ENCODE data around the gene TYW1. TPM values are rescaled to one million over a fixed set of nuclear protein-coding genes. Genes with fewer than 3 reads are reported as not detected.
"Not testable (repeated sequence)": the region's sequence is repeated elsewhere in the genome, so short reads cannot be mapped to it uniquely, and the experiment has no call there.

Gene TYW1
- total and polyA plus RNA-seq, 2 of the 8 experiments (the other 6 are each of a cell fraction or from before 2014, with no cell fraction given) = 8.8 to 16.2 TPM

GRCh38 chr7:67156064-67156463 is 159.4 kb downstream of the TYW1 start:
- H2BK5ac ChIP-seq (ENCODE audit: low read depth, low read length); H3K79me2 ChIP-seq (ENCODE audit: control insufficient read depth in 1 of 2, insufficient read depth in 2 of 2, low read length in 2 of 2); FAIRE-seq; H3K4me1 ChIP-seq (replicated peaks in 1 of 4; ENCODE audit: control insufficient read depth in 3 of 4, insufficient read depth in 4 of 4, low read length in 3 of 4); H3K27ac ChIP-seq (ENCODE audit: low read depth, low read length); H4K8ac ChIP-seq (ENCODE audit: extremely low read depth, insufficient read depth, low read length); H3K4ac ChIP-seq (replicated peaks; ENCODE audit: insufficient read length, low read depth, low read length); H2BK15ac ChIP-seq (ENCODE audit: low read length); H2BK12ac ChIP-seq (ENCODE audit: low read depth, low read length); H3K79me1 ChIP-seq (ENCODE audit: low read depth, low read length); H3K9ac ChIP-seq (replicated peaks in 1 of 4; ENCODE audit: extremely low read depth in 1 of 4, low read depth in 3 of 4, low read length in 3 of 4); H3K23me2 ChIP-seq (ENCODE audit: low read depth, low read length); H3K36me3 ChIP-seq (ENCODE audit: control insufficient read depth in 2 of 4, insufficient read depth in 4 of 4, low read length in 3 of 4); H3K23ac ChIP-seq (ENCODE audit: insufficient read length); H3K27me3 ChIP-seq (replicated peaks in 1 of 4; ENCODE audit: control insufficient read depth in 3 of 4, extremely low read depth in 1 of 4, insufficient read depth in 3 of 4, low read length in 3 of 4); H2BK120ac ChIP-seq (replicated peaks; ENCODE audit: low read depth, low read length); POLR2A ChIA-PET (ENCODE audit: partially characterized antibody); H3K4me3 ChIP-seq (ENCODE audit: extremely low read depth in 1 of 4, insufficient read depth in 2 of 4, low read depth in 3 of 4, low read length in 4 of 4); H3K14ac ChIP-seq (ENCODE audit: insufficient read length); H2AFZ ChIP-seq (ENCODE audit: low read length); CTCF ChIA-PET (ENCODE audit: partially characterized antibody); H3K18ac ChIP-seq (ENCODE audit: extremely low read depth, low read length); H2AK5ac ChIP-seq (ENCODE audit: low read depth, low read length); H4K5ac ChIP-seq (ENCODE audit: insufficient read length, low read depth, low read length); H3K9me3 ChIP-seq (ENCODE audit: insufficient read depth in 2 of 2, low read depth in 1 of 2, low read length in 1 of 2); H2BK20ac ChIP-seq (ENCODE audit: low read length); H4K20me1 ChIP-seq (replicated peaks in 1 of 2; ENCODE audit: control insufficient read depth in 1 of 2, insufficient read depth in 2 of 2, low read length in 2 of 2); DNase-seq (ENCODE audit: low read depth in 1 of 2, low spot score in 2 of 2); H3K4me2 ChIP-seq (ENCODE audit: insufficient read depth in 1 of 2, low read depth in 2 of 2, low read length in 2 of 2); H4K91ac ChIP-seq (replicated peaks; ENCODE audit: insufficient read length, low read length); H3K56ac ChIP-seq (replicated peaks; ENCODE audit: insufficient read length, low read depth, low read length): not testable (repeated sequence)
- WGBS, 2 experiments (ENCODE audit: extremely low coverage in 1 of 2, insufficient coverage in 1 of 2, insufficient read length in 1 of 2, insufficient replicate concordance in 2 of 2, low coverage in 1 of 2, low lambda C conversion rate in 2 of 2, missing lambda C conversion rate in 1 of 2) = 83% methylated on average over 7 of the region's 7 CpGs; no CpG with 5 or more reads in 1 of the 2 experiments

DNA sequence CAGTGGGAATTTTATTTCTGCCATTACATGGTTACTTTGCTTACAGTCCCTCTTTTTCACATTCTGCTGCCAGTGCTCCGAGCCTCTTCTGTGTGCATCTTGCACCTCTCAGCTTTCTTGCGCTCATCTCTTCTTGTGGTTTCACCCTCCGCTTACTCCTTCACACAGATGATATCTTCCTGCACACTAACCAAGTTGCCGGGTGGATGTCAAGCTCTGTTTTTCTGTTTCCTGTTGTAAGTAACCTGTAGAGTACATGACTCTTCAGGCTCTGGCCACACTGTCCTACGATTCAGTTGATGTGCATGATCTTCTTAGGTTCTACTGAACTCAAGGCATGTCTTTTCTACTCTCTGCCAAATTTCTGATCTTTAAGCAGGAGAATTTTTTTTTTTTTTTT is 166.7 kb downstream of the TYW1 start:
- H2BK20ac ChIP-seq (ENCODE audit: low read length); H2BK15ac ChIP-seq (ENCODE audit: low read length); H3K79me2 ChIP-seq (ENCODE audit: control insufficient read depth in 1 of 2, insufficient read depth in 2 of 2, low read length in 2 of 2); H3K9me3 ChIP-seq (ENCODE audit: insufficient read depth in 2 of 2, low read depth in 1 of 2, low read length in 1 of 2); H4K91ac ChIP-seq (replicated peaks; ENCODE audit: insufficient read length, low read length); CTCF ChIA-PET (ENCODE audit: partially characterized antibody); H3K4me2 ChIP-seq (ENCODE audit: insufficient read depth in 1 of 2, low read depth in 2 of 2, low read length in 2 of 2); H3K56ac ChIP-seq (replicated peaks; ENCODE audit: insufficient read length, low read depth, low read length); H3K9ac ChIP-seq (replicated peaks in 1 of 4; ENCODE audit: extremely low read depth in 1 of 4, low read depth in 3 of 4, low read length in 3 of 4); H4K5ac ChIP-seq (ENCODE audit: insufficient read length, low read depth, low read length); H2BK120ac ChIP-seq (replicated peaks; ENCODE audit: low read depth, low read length); DNase-seq (ENCODE audit: low read depth in 1 of 2, low spot score in 2 of 2); H4K20me1 ChIP-seq (replicated peaks in 1 of 2; ENCODE audit: control insufficient read depth in 1 of 2, insufficient read depth in 2 of 2, low read length in 2 of 2); H3K23ac ChIP-seq (ENCODE audit: insufficient read length); H3K79me1 ChIP-seq (ENCODE audit: low read depth, low read length); H3K4me3 ChIP-seq (ENCODE audit: extremely low read depth in 1 of 4, insufficient read depth in 2 of 4, low read depth in 3 of 4, low read length in 4 of 4); H3K14ac ChIP-seq (ENCODE audit: insufficient read length); H3K18ac ChIP-seq (ENCODE audit: extremely low read depth, low read length); POLR2A ChIA-PET (ENCODE audit: partially characterized antibody); H2AFZ ChIP-seq (ENCODE audit: low read length); H3K27ac ChIP-seq (ENCODE audit: low read depth, low read length); H3K27me3 ChIP-seq (replicated peaks in 1 of 4; ENCODE audit: control insufficient read depth in 3 of 4, extremely low read depth in 1 of 4, insufficient read depth in 3 of 4, low read length in 3 of 4); H2BK5ac ChIP-seq (ENCODE audit: low read depth, low read length); H2BK12ac ChIP-seq (ENCODE audit: low read depth, low read length); H4K8ac ChIP-seq (ENCODE audit: extremely low read depth, insufficient read depth, low read length); H3K4ac ChIP-seq (replicated peaks; ENCODE audit: insufficient read length, low read depth, low read length); FAIRE-seq; H2AK5ac ChIP-seq (ENCODE audit: low read depth, low read length); H3K4me1 ChIP-seq (replicated peaks in 1 of 4; ENCODE audit: control insufficient read depth in 3 of 4, insufficient read depth in 4 of 4, low read length in 3 of 4); H3K23me2 ChIP-seq (ENCODE audit: low read depth, low read length); H3K36me3 ChIP-seq (ENCODE audit: control insufficient read depth in 2 of 4, insufficient read depth in 4 of 4, low read length in 3 of 4): not testable (repeated sequence)
- WGBS, 2 experiments (ENCODE audit: extremely low coverage in 1 of 2, insufficient coverage in 1 of 2, insufficient read length in 1 of 2, insufficient replicate concordance in 2 of 2, low coverage in 1 of 2, low lambda C conversion rate in 2 of 2, missing lambda C conversion rate in 1 of 2) = 97% methylated on average over 5 of the region's 5 CpGs; no CpG with 5 or more reads in 1 of the 2 experiments

All from H1 (cell line).